Breast epithelium (tissue), 3 donors: ENCODE results near the gene MT1E.

Source experiments
- CTCF ChIP-seq, 3 donors: fragments of 450-650 bp; IDR thresholded peaks; one replicate each; pipeline ENCODE4 v1.5.1; 2016 to 2017; ENCODE audit warnings: antibody characterized with exemption in 3 of 3, mild to moderate bottlenecking in 3 of 3, moderate library complexity in 3 of 3
- POLR2A ChIP-seq: fragments of 450-650 bp; IDR thresholded peaks from one replicate; pipeline ENCODE4 v1.6.1; 2016; ENCODE audit warnings: antibody characterized with exemption, mild to moderate bottlenecking, moderate library complexity
- POLR2AphosphoS5 ChIP-seq, 3 donors: sonication (generic); formaldehyde crosslinking; IDR thresholded peaks; one replicate each; pipeline ENCODE4 v1.6.1; 2017; ENCODE audit warnings: antibody characterized with exemption in 3 of 3

GRCh38 chr16:56606476-56607108, 19.0 kb upstream of the MT1E start:
- TF ChIP-seq CTCF (IDR thresholded peaks at IDR 0.05): no peak
- no peak for TF ChIP-seq POLR2A
- no peak for TF ChIP-seq POLR2AphosphoS5 (IDR thresholded peaks at IDR 0.05)
